Cardiac fibroblast (primary cell): ENCODE results near the gene TMEM247.

Experiments used
- DNase-seq, 2 donors: peaks; one replicate each; pipeline versions ENCODE4 v3.0.0 to v3.0.0-alpha.2; 2010; ENCODE audit warnings: low read depth in 2 of 2
- H3K4me3 ChIP-seq, 2 donors: replicated peaks in 1 of 2; 1 replicate in 1 of 2; 2 replicates in 1 of 2; pipeline ENCODE4 v1.5.1; 2011; ENCODE audit warnings: low read depth in 2 of 2, low read length in 2 of 2, mild to moderate bottlenecking in 2 of 2, moderate library complexity in 1 of 2
- TF ChIP-seq, protein P1 (sequence below): IDR thresholded peaks from one replicate; pipeline ENCODE4 v1.5.1; 2011; ENCODE audit warnings: low read depth, mild to moderate bottlenecking, low read length, inconsistent platforms

Gene TMEM247

DNA sequence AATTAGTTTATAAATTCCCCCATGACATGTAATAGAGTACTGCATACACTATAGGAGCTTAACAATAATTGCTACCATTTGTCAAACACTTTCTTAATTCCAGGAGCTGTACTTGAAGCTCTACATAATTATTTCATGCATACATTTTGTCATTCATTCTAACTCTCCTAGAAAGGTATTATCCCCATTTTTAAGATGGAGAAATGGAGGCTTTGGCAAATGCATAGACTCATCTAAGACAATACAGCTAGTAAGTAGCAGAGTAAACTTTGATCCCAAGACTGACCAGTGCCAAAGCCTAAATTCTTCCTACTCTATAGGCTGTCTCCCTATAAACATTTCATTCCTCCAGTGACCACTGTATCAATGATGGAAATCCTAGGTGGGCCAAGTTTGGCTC is 42.6 kb upstream of the TMEM247 start:
- TF ChIP-seq, protein P1, sequence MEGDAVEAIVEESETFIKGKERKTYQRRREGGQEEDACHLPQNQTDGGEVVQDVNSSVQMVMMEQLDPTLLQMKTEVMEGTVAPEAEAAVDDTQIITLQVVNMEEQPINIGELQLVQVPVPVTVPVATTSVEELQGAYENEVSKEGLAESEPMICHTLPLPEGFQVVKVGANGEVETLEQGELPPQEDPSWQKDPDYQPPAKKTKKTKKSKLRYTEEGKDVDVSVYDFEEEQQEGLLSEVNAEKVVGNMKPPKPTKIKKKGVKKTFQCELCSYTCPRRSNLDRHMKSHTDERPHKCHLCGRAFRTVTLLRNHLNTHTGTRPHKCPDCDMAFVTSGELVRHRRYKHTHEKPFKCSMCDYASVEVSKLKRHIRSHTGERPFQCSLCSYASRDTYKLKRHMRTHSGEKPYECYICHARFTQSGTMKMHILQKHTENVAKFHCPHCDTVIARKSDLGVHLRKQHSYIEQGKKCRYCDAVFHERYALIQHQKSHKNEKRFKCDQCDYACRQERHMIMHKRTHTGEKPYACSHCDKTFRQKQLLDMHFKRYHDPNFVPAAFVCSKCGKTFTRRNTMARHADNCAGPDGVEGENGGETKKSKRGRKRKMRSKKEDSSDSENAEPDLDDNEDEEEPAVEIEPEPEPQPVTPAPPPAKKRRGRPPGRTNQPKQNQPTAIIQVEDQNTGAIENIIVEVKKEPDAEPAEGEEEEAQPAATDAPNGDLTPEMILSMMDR, result no peak
- H3K4me3 ChIP-seq, result no peak overlapping the region
- no peak for DNase-seq

GRCh38 chr2:46438102-46438501 is 41.3 kb upstream of the TMEM247 start:
- DNase-seq, result no peak
- H3K4me3 ChIP-seq, result no peak overlapping the region
- TF ChIP-seq, protein P1, result no peak

GRCh38 chr2:46438794-46439193 is 40.6 kb upstream of the TMEM247 start:
- TF ChIP-seq, protein P1, result no peak

DNA sequence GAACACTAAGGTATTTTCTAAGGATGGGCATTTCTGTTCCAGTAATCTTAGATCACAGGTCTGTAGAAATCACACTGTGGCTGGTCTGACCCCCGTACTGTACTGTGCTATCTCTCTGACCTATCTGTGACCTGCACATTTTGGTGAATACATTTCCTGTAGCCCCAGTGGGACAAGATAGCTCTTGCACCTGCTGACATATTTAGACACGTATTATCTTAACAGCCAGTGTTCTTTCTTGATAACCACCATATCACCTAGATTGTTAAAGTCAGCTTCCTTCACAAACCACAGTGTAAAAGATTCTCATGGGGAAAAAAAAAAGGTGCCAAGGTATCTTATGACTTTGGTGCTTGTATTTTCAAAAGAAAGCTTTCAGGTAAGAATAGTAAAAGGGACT is 39.8 kb upstream of the TMEM247 start:
- no peak for DNase-seq
- H3K4me3 ChIP-seq, result no peak overlapping the region
- TF ChIP-seq, protein P1, result no peak

More at GRCh38 chr2:46438794-46439193, 40.6 kb upstream of the TMEM247 start:
- H3K4me3 ChIP-seq, result no peak overlapping the region
- DNase-seq, result no peak

DNA sequence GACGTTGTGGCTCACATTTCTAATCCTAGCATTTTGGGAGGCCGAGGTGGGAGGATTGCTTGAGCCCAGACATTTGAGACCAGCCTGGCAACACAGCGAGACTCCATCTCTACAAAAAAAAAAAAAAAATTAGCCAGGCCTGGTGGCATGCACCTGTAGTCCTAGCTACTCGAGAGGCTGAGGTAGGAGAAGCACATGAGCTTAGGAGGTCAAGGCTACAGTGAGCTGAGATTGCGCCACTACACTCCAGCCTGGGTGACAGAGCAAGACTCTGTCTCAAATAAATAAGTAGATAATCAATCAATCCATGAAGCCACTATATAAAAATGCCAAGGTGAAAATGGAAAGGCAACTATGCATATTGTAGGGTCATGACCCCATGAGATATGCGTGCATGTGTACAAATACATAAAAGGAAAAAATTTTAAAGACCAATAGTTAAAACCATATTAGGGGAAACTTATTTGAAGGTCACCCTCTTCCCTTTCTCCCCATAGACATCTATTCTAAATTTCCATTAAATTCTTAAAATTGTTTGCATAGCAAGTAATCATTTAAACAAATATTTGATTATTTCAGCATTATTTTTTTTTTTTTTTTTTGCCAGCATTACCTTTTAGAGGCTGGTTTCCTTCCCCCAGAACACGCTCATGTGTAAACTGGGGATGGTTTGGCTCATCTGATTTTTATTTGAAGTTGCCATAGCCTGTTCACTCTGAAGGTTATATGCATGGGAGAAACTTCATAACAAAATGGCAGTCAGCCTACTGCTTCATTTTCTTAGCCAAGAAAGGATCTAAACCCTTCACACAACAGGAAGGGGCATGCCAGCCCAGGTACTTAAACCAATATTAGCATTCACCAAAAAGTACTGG is 37.3 kb upstream of the TMEM247 start:
- H3K4me3 ChIP-seq, result no peak overlapping the region
- DNase-seq, result no peak
- TF ChIP-seq, protein P1, result no peak

DNA sequence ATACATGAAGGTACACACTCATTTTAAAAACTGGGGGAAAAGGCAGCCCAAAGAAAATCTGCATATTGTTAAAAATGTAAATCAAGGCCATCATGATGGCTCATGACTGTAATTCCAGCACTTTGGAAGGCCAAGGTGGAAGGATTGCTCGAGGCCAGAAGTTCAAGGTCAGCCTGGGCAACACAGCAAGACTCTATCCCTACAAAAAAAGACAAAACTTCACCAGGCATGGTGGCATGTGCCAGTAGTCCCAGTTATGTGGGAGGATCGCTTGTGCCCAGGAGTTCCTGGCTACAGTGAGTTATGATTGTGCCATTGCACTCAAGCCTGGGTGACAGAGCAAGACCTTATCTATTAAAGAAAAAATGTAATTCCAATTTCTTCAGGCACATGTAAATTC is 34.6 kb upstream of the TMEM247 start:
- no peak for DNase-seq
- TF ChIP-seq, protein P1, result no peak
- no peak overlapping the region for H3K4me3 ChIP-seq
